Measurements from ENCODE around the gene TRIM13. TPM values are rescaled to one million over a fixed set of nuclear protein-coding genes. Genes with fewer than 3 reads are reported as not detected.

TRIM13 gene
- total and polyA plus RNA-seq, 2 of the 8 experiments (the other 6 are each of a cell fraction or from before 2014, with no cell fraction given): 21.2 to 31.5 TPM

DNA sequence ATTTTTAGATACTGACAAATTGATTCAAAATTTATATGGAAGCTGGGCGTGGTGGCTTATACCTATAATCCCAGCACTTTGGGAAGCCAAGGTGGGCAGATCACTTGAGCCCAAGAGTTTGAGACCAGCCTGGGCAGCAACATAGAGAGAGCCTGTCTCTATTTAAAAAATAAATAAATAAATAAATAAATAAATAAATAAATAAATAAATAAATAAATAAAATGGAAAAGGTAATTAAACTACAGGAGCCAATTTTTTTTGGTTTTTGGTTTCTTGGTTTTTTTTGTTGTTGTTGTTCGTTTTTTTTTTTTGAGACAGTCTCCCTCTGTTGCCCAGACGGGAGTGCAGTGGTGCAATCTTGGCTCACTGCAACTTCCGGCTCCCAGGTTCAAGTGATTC lies 29.4 kb upstream of the TRIM13 start (continued):
- no peak for TF ChIP-seq GTF2F1 (IDR thresholded peaks at IDR 0.05; ENCODE audit: borderline replicate concordance, low read depth, low read length)
- TF ChIP-seq NRF1 (IDR thresholded peaks at IDR 0.05; ENCODE audit: low read depth, low read length): no peak
